Measurements from ENCODE around the gene ADARB2.

ADARB2 gene

GRCh38 chr10:1529806-1530413, 207.4 kb downstream of the ADARB2 start:
- Histone ChIP-seq H3K36me3 (ENCODE audit: control insufficient read depth, insufficient read depth, low read length) (no peaks in the 10 kb centered on the region), H3K9ac (ENCODE audit: low read depth, low read length) (no peak overlapping the region), H3K4me1 (ENCODE audit: control insufficient read depth, insufficient read depth, low read length) (no peaks in the 10 kb centered on the region), H3K4me3 (ENCODE audit: low read depth, low read length) (no peak overlapping the region), H3K9me3 (ENCODE audit: control insufficient read depth, insufficient read depth, low read length) (no peaks in the 10 kb centered on the region), H3K27me3 (ENCODE audit: control insufficient read depth, insufficient read depth, low read length) (no peaks in the 10 kb centered on the region)

DNA sequence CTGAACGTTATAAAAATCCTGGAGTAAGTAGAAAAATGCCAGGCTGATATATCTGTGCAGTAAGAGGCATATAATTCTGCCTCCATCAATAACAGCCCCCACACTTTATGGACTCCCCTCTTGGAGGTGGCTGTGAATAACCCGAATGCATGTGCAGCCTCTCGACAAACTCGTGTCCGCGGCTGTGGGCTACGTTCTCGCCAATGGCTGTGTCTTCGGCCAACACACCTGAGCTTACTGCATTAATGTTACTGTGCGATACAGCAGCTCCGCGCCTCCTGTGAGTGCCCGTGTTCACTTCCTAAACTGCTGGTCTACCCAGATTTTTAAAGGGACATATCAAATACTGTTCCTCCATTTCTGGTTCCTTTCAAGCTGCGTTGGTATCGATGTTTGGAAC, 209.4 kb downstream of the ADARB2 start:
- H3K9me3 ChIP-seq (ENCODE audit: control insufficient read depth, insufficient read depth, low read length): no peaks in the 10 kb centered on the region
- H3K36me3 ChIP-seq (ENCODE audit: control insufficient read depth, insufficient read depth, low read length): no peaks in the 10 kb centered on the region
- H3K4me1 ChIP-seq (ENCODE audit: control insufficient read depth, insufficient read depth, low read length): no peaks in the 10 kb centered on the region
- H3K4me3 ChIP-seq (ENCODE audit: low read depth, low read length): no peak overlapping the region
- no peak overlapping the region for H3K9ac ChIP-seq (ENCODE audit: low read depth, low read length)
- no peaks in the 10 kb centered on the region for H3K27me3 ChIP-seq (ENCODE audit: control insufficient read depth, insufficient read depth, low read length)

GRCh38 chr10:1526436-1527055, 210.8 kb downstream of the ADARB2 start:
- no peak overlapping the region for H3K9ac ChIP-seq (ENCODE audit: low read depth, low read length)
- no peak overlapping the region for H3K4me3 ChIP-seq (ENCODE audit: low read depth, low read length)
- H3K36me3 ChIP-seq (ENCODE audit: control insufficient read depth, insufficient read depth, low read length): no peaks in the 10 kb centered on the region
- H3K27me3 ChIP-seq (ENCODE audit: control insufficient read depth, insufficient read depth, low read length): no peaks in the 10 kb centered on the region
- H3K9me3 ChIP-seq (ENCODE audit: control insufficient read depth, insufficient read depth, low read length): no peaks in the 10 kb centered on the region
- H3K4me1 ChIP-seq (ENCODE audit: control insufficient read depth, insufficient read depth, low read length): no peaks in the 10 kb centered on the region

DNA sequence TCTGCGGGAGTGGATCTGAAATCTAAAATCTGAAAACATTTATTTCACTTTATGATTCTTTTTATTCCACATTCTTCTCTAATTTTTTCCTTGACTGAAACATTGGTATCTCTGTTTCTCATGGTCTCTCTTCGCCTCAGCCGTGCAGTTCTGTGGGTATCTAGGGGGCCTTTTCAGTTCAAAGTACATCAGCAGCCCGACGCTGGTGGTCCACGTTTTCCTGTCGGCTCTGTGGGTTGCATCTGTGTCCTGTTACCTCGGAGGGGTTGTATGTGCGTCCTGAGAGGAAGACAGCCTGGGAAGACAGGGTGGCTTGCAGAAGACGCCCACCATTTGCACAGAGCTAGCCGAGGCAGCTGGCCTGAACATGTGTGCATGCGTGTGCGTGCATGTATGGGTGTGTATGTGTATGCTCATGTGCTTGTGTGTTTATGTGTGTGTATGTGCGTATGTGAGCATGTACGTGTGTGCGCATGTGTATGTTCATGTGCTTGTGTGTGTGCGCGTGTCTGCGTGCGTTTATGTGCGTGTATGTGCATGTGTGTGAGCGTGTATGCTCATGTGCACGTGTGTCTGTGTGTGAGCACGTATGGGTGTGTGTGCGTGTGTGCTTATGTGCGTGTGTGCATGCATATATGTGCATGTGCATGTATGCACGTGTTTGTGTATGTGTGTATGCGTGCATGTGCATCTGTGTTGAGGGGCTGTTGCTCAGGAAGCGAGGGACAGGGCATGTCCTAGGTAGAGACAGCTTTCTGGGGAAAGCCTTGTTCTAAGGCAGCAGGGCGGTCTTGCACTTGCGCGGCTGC, 211.8 kb downstream of the ADARB2 start:
- Histone ChIP-seq H3K4me3 (ENCODE audit: low read depth, low read length) (no peak overlapping the region), H3K9ac (ENCODE audit: low read depth, low read length) (no peak overlapping the region)

GRCh38 chr10:1524540-1524939, 212.8 kb downstream of the ADARB2 start:
- no peaks in the 10 kb centered on the region for H3K4me1 ChIP-seq (ENCODE audit: control insufficient read depth, insufficient read depth, low read length)
- no peak overlapping the region for H3K9ac ChIP-seq (ENCODE audit: low read depth, low read length)
- no peaks in the 10 kb centered on the region for H3K9me3 ChIP-seq (ENCODE audit: control insufficient read depth, insufficient read depth, low read length)
- H3K4me3 ChIP-seq (ENCODE audit: low read depth, low read length): no peak overlapping the region
- H3K36me3 ChIP-seq (ENCODE audit: control insufficient read depth, insufficient read depth, low read length): no peaks in the 10 kb centered on the region
- H3K27me3 ChIP-seq (ENCODE audit: control insufficient read depth, insufficient read depth, low read length): no peaks in the 10 kb centered on the region

More for the DNA sequence above, 211.8 kb downstream of the ADARB2 start:
- Histone ChIP-seq H3K27me3 (ENCODE audit: control insufficient read depth, insufficient read depth, low read length) (no peaks in the 10 kb centered on the region), H3K36me3 (ENCODE audit: control insufficient read depth, insufficient read depth, low read length) (no peaks in the 10 kb centered on the region), H3K4me1 (ENCODE audit: control insufficient read depth, insufficient read depth, low read length) (no peaks in the 10 kb centered on the region), H3K9me3 (ENCODE audit: control insufficient read depth, insufficient read depth, low read length) (no peaks in the 10 kb centered on the region)

GRCh38 chr10:1523221-1523620, 214.1 kb downstream of the ADARB2 start:
- Histone ChIP-seq H3K4me1 (ENCODE audit: control insufficient read depth, insufficient read depth, low read length) (no peaks in the 10 kb centered on the region), H3K27me3 (ENCODE audit: control insufficient read depth, insufficient read depth, low read length) (no peaks in the 10 kb centered on the region), H3K9ac (ENCODE audit: low read depth, low read length) (no peak overlapping the region), H3K9me3 (ENCODE audit: control insufficient read depth, insufficient read depth, low read length) (no peaks in the 10 kb centered on the region), H3K36me3 (ENCODE audit: control insufficient read depth, insufficient read depth, low read length) (no peaks in the 10 kb centered on the region), H3K4me3 (ENCODE audit: low read depth, low read length) (no peak overlapping the region)

GRCh38 chr10:1522237-1522636, 215.1 kb downstream of the ADARB2 start:
- Histone ChIP-seq H3K9ac (ENCODE audit: low read depth, low read length) (no peak overlapping the region), H3K36me3 (ENCODE audit: control insufficient read depth, insufficient read depth, low read length) (no peaks in the 10 kb centered on the region), H3K4me1 (ENCODE audit: control insufficient read depth, insufficient read depth, low read length) (no peaks in the 10 kb centered on the region), H3K27me3 (ENCODE audit: control insufficient read depth, insufficient read depth, low read length) (no peaks in the 10 kb centered on the region), H3K4me3 (ENCODE audit: low read depth, low read length) (no peak overlapping the region), H3K9me3 (ENCODE audit: control insufficient read depth, insufficient read depth, low read length) (no peaks in the 10 kb centered on the region)

GRCh38 chr10:1521741-1522140, 215.6 kb downstream of the ADARB2 start:
- Histone ChIP-seq H3K4me1 (ENCODE audit: control insufficient read depth, insufficient read depth, low read length) (no peaks in the 10 kb centered on the region), H3K36me3 (ENCODE audit: control insufficient read depth, insufficient read depth, low read length) (no peaks in the 10 kb centered on the region), H3K9me3 (ENCODE audit: control insufficient read depth, insufficient read depth, low read length) (no peaks in the 10 kb centered on the region), H3K27me3 (ENCODE audit: control insufficient read depth, insufficient read depth, low read length) (no peaks in the 10 kb centered on the region), H3K9ac (ENCODE audit: low read depth, low read length) (no peak overlapping the region), H3K4me3 (ENCODE audit: low read depth, low read length) (no peak overlapping the region)

DNA sequence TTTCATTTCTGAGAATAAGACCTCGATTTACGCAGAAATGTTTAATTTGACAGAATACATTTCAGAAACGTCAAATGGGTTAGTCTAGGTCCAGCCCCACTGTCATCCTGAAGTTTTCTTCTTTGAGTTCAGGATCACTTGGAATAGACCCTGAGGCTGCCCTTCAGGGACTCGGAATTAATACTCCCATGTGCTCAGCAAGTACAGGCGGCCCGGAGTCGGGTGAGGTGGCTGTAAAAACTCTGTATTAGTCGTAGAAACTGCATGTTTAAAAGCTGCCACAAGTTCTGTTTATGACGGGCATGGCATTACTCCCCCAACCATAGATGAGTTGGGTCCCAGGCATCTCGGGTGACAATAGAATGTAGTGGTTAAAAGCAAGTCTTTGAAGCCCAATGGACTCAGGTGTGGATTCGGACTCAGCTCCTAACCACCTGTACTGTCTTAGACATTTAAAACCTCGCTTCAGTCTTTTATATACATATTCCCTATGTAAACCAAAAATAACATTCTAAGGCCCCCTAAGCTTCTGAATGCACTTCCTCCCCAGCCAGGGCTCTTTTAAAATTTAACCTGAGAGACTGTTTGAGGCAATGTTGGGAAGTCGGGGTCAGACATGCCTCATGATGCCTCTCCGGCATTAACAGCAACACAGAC, 216.3 kb downstream of the ADARB2 start:
- no peaks in the 10 kb centered on the region for H3K36me3 ChIP-seq (ENCODE audit: control insufficient read depth, insufficient read depth, low read length)
- H3K9me3 ChIP-seq (ENCODE audit: control insufficient read depth, insufficient read depth, low read length): no peaks in the 10 kb centered on the region
- no peaks in the 10 kb centered on the region for H3K27me3 ChIP-seq (ENCODE audit: control insufficient read depth, insufficient read depth, low read length)
- no peak overlapping the region for H3K4me3 ChIP-seq (ENCODE audit: low read depth, low read length)
- no peaks in the 10 kb centered on the region for H3K4me1 ChIP-seq (ENCODE audit: control insufficient read depth, insufficient read depth, low read length)
- H3K9ac ChIP-seq (ENCODE audit: low read depth, low read length): no peak overlapping the region

DNA sequence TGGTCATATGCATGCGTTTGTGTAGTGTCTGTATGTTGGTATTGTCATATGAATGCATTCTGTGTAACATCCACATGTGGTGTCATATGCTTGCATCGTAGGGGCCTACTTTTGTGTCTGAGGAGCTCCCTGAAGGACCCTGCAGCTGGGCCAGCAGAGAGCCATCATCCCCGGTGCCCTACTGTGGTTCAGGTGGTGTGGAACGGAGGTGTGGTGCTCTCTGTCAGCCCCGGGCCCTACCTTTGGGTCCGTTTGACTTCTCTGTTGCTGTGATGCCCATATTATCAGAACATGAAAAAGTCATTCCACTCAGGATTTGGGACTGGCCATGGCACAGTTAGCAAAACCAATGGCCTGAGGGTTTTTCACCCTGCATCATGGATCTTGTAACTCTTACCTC, 217.9 kb downstream of the ADARB2 start:
- no peaks in the 10 kb centered on the region for H3K36me3 ChIP-seq (ENCODE audit: control insufficient read depth, insufficient read depth, low read length)
- H3K9ac ChIP-seq (ENCODE audit: low read depth, low read length): no peak overlapping the region
- no peaks in the 10 kb centered on the region for H3K4me1 ChIP-seq (ENCODE audit: control insufficient read depth, insufficient read depth, low read length)
- no peaks in the 10 kb centered on the region for H3K27me3 ChIP-seq (ENCODE audit: control insufficient read depth, insufficient read depth, low read length)
- no peaks in the 10 kb centered on the region for H3K9me3 ChIP-seq (ENCODE audit: control insufficient read depth, insufficient read depth, low read length)
- H3K4me3 ChIP-seq (ENCODE audit: low read depth, low read length): no peak overlapping the region

DNA sequence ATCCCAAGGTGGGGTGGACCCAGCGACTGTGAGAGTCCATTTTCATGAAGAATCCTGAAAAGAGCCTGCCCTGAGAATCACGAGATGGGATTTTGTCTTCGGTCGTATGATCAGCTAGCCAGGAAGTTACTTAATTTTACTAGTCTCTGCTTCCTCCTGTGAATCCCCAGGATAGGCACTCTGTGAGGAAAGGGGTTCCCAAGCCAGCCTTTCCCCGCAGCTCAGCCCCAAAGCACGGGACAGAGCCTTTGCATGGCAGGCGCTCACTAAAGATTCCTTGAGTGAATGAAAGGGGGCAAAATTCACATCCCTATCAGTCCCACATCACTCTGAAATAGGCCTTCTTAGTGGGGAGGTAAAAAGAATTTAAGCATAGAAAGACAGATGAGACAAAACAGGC, 219.6 kb downstream of the ADARB2 start:
- no peak overlapping the region for H3K9ac ChIP-seq (ENCODE audit: low read depth, low read length)
- H3K36me3 ChIP-seq (ENCODE audit: control insufficient read depth, insufficient read depth, low read length): no peaks in the 10 kb centered on the region
- H3K27me3 ChIP-seq (ENCODE audit: control insufficient read depth, insufficient read depth, low read length): no peaks in the 10 kb centered on the region
- H3K9me3 ChIP-seq (ENCODE audit: control insufficient read depth, insufficient read depth, low read length): no peaks in the 10 kb centered on the region
- H3K4me3 ChIP-seq (ENCODE audit: low read depth, low read length): no peak overlapping the region
- H3K4me1 ChIP-seq (ENCODE audit: control insufficient read depth, insufficient read depth, low read length): no peaks in the 10 kb centered on the region
